GM12874 (cell line): ENCODE measurements around the gene JAKMIP2.

Source experiments
- TF ChIP-seq, protein P1 (sequence below): IDR thresholded peaks from 2 replicates; pipeline ENCODE4 v1.5.1; 2011; ENCODE audit warnings: low read depth, mild to moderate bottlenecking, control low read depth, low read length, moderate library complexity; ENCODE audit not compliant: insufficient read depth

Gene JAKMIP2

DNA sequence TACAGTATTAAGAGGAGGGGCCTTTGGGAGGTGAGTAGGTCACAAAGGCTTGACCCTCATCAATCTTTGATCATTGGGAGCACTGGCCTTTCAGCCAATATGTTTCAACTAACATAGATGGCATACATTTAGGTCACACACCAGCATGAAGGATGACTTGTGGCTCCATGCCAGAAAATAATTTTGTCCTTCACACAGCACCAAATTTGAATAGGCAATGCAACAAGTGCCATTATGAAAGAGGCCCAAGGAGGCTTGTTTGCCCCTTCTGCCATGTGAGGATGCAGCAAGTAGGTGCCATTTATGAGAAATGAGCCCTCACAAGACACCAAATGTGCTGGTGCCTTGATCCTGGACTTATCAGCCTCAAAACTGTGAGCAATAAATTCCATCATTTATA, 81.1 kb downstream of the JAKMIP2 start:
- TF ChIP-seq, protein P1, sequence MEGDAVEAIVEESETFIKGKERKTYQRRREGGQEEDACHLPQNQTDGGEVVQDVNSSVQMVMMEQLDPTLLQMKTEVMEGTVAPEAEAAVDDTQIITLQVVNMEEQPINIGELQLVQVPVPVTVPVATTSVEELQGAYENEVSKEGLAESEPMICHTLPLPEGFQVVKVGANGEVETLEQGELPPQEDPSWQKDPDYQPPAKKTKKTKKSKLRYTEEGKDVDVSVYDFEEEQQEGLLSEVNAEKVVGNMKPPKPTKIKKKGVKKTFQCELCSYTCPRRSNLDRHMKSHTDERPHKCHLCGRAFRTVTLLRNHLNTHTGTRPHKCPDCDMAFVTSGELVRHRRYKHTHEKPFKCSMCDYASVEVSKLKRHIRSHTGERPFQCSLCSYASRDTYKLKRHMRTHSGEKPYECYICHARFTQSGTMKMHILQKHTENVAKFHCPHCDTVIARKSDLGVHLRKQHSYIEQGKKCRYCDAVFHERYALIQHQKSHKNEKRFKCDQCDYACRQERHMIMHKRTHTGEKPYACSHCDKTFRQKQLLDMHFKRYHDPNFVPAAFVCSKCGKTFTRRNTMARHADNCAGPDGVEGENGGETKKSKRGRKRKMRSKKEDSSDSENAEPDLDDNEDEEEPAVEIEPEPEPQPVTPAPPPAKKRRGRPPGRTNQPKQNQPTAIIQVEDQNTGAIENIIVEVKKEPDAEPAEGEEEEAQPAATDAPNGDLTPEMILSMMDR, result no peak

DNA sequence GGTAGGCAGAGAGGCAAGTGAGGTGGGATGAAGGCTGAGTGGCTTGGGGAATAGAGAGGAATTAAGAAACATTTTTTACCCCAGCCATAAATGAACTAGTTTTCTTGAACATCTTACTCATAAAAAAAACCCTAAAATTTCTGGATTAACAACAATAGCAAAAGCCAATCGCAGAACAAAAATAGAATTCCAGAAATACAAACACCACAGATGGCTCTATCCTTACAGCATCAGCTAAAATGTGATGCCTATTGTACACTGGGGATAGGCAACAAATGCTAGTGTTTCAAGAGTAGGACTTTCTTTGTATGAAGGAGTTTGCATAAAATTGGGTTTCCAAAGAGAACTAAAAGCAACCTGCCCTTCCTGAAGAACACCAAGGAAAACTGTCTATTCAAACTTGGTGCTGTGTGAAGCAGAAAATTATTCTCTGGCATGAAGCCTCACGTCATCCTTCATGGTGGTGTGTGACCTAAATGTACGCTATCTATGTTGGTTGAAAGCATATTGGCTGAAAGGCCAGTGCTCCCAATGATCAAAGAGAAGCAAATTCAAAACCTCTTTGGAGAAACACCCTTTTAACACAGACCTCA, 82.9 kb downstream of the JAKMIP2 start:
- TF ChIP-seq, protein P1, result no peak

DNA sequence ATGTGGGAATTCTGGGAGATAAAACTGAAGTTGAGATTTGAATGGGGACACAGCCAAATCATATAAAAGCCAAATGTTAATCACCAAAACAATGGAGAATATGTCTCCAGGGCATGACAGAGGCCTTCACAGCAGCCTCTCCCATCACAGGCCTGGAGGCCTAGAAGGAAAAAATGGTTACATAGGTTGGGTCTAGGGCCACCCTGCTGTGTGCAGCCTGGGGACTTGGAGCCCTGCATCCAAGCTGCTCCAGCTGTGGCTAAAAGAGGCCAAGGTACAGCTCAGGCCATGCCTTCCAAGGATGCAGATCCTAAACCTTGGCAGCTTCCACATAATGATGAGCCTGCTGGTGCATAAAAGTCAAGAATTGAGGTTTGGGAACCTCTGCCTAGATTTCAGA, 85.1 kb downstream of the JAKMIP2 start:
- TF ChIP-seq, protein P1, result no peak

DNA sequence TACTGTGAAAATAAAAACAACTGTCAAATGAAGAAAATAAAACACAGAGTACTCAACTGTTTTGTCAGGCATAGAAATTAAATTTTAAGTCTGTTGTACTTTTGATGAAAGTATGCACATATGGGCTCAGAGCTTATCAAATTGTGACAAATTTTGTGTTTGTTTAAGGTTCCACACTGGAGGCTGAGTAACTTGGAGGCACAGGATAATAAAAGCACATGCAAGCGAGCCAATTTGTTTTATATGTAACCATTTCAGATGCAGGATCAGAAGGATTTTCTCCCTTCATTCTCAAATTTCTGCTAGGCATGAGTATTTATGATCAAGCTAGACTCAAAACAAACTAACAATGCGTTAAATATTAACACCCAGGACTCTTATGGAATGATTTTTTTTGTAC, 87.8 kb downstream of the JAKMIP2 start:
- TF ChIP-seq, protein P1, result no peak

DNA sequence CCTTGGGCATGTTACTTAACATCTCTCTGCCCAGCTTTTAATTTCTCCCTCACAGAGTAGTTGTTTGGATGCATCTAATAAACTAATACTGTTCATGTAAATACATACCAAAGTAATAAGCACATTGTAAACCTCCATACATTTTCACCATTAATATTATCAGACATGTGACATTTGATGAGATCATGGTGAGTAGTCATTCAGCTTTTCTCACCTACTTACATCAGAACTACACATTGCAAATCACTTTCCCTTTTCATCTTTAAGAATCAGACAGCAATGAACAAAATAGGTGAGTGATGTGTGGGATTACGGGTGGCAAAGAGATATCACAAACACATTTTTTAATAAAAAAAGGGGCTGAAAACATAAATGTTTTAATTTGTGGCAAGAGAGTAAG, 89.3 kb downstream of the JAKMIP2 start:
- TF ChIP-seq, protein P1, result no peak

DNA sequence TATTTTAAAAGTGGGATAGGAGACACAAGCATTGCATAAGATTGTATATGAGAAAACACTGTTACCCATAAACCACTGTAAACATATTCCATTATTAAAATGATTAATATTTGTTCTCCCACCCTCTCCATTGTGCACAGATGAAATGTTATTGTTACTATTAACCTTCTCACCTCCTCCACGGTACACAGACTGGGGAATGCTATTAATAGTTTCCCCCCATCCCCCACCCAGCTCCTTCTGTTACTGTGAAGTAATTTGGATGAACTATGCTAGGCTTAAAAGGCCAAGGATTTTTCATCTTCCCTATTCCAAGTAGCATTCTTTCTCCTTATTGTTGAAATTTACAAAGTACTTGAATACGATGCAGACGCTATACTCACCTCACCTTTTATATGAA, 91.4 kb downstream of the JAKMIP2 start:
- TF ChIP-seq, protein P1, result no peak

DNA sequence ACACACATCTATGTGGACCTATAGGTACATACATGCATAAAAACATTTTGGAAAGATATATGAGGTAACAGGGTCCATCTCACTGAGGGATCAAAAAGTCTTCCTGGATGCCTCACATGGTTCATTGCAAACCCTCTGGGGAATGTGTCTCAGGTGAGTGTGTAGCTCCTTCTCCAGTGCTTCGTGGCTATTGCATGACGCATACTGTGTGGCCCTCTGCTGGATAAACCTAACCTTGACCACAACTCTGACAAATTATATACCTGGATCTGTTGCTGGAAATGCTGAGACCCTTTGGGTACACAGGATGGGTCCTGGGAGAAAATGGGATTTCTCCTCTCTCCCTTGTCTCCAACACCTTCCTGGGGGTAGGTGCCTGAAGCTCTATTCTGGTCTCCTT, 91.9 kb downstream of the JAKMIP2 start:
- TF ChIP-seq, protein P1, result no peak
